ENCODE data around the gene MARCO. TPM values are rescaled to one million over a fixed set of nuclear protein-coding genes. Genes with fewer than 3 reads are reported as not detected.

The MARCO gene
- total RNA-seq, 1 experiment from 2014 or later = not detected

- H2BK12ac ChIP-seq (ENCODE audit: insufficient read length, low read depth, low read length) = no peak overlapping the region
- Mint-ChIP-seq H3K36me3 (ENCODE audit: insufficient read depth in 1 of 3, low read depth in 3 of 3) (no peaks in the 10 kb centered on the region), H3K4me3 (no peak overlapping the region), H3K27me3 (ENCODE audit: low read depth) (peaks cover 22% of the 10 kb centered on the region), H3K9me3 (no peaks in the 10 kb centered on the region; a peak in 1 of 5 replicates), H3K4me1 (no peaks in the 10 kb centered on the region), H3K27ac (no peak overlapping the region)
- H3K14ac ChIP-seq (ENCODE audit: insufficient read depth, low read length) = no peak overlapping the region
- no peak overlapping the region for H2BK5ac ChIP-seq (ENCODE audit: insufficient read length, low read length)
- H3K4me1 ChIP-seq (ENCODE audit: insufficient read depth, low read length) = no peaks in the 10 kb centered on the region
- H3K23ac ChIP-seq (ENCODE audit: insufficient read length, low read depth, low read length) = no peak overlapping the region
- no peak overlapping the region for H3K4ac ChIP-seq (ENCODE audit: low read depth, low read length)
- H2BK20ac ChIP-seq (ENCODE audit: low read depth, low read length, poor library complexity, severe bottlenecking) = no peak overlapping the region
- no peaks in the 10 kb centered on the region for H3K79me1 ChIP-seq (ENCODE audit: insufficient read depth, low read depth, low read length, poor library complexity, severe bottlenecking)
- no peak overlapping the region for H4K5ac ChIP-seq (ENCODE audit: insufficient read length, low read depth, low read length)
- H3K79me2 ChIP-seq (ENCODE audit: insufficient read depth, low read length) = no peaks in the 10 kb centered on the region
- H3K23me2 ChIP-seq (ENCODE audit: insufficient read length, low read depth, low read length, poor library complexity, severe bottlenecking) = no peaks in the 10 kb centered on the region
- no peaks in the 10 kb centered on the region for H4K20me1 ChIP-seq (ENCODE audit: control insufficient read depth, insufficient read depth, insufficient read length)
- no CpG with 5 or more reads among the region's 3 CpGs for WGBS (ENCODE audit: extremely low coverage, insufficient read length, low lambda C conversion rate)
- no peak for DNase-seq
- H3K27ac ChIP-seq (ENCODE audit: insufficient read length, low read depth, low read length) = no peak overlapping the region
- no peaks in the 10 kb centered on the region for H3K9me3 ChIP-seq (ENCODE audit: control insufficient read depth, low read depth, low read length)
- no peak overlapping the region for H3K56ac ChIP-seq (ENCODE audit: insufficient read length, low read depth, low read length)
- no peak overlapping the region for H3T11ph ChIP-seq (ENCODE audit: low read length)
- no peak overlapping the region for H3K18ac ChIP-seq (ENCODE audit: insufficient read length, low read depth, low read length)
- H2BK15ac ChIP-seq (ENCODE audit: low read depth, low read length) = no peak overlapping the region
- no peak overlapping the region for H3K4me2 ChIP-seq (ENCODE audit: insufficient read depth, insufficient read length, low read length)
- no peaks in the 10 kb centered on the region for H3K27me3 ChIP-seq (ENCODE audit: insufficient read depth, low read length)
- H2AK5ac ChIP-seq (ENCODE audit: insufficient read length, low read length) = no peak overlapping the region
- no peak for TF ChIP-seq CTCF (conservative IDR thresholded peaks at IDR 0.05)
- H2AFZ ChIP-seq (ENCODE audit: low read length) = no peak overlapping the region
- H4K8ac ChIP-seq (replicated peaks; ENCODE audit: insufficient read length, low read depth, low read length) = no peak overlapping the region
- no peak overlapping the region for H2BK120ac ChIP-seq (ENCODE audit: low read depth, low read length, poor library complexity, severe bottlenecking)
- no peak overlapping the region for H4K91ac ChIP-seq (ENCODE audit: insufficient read length, low read depth, low read length)
- no peak overlapping the region for H3K9ac ChIP-seq (ENCODE audit: extremely low read depth, insufficient read length, low read length)
Measured at GRCh38 chr2:118913803-118914645, 28.0 kb upstream of the MARCO start.
